HEK293 (cell line): ENCODE measurements around the gene FAHD2A.

ENCODE experiments used
- CTCF ChIA-PET: fragments of 350-600 bp; formaldehyde crosslinking; extraction: SDS; loops from one replicate; lab custom pipeline; 2021; ENCODE audit warnings: antibody characterized with exemption; lab: Yijun Ruan, JAX
- POLR2A ChIA-PET: fragments of 300-600 bp; formaldehyde crosslinking; extraction: SDS; loops from one replicate; lab custom pipeline; 2020; ENCODE audit warnings: antibody characterized with exemption, inconsistent platforms; lab: Yijun Ruan, JAX
- H3K27ac ChIP-seq: fragments of 200-500 bp; sonication (Bioruptor generic); 2 replicates; pipeline ENCODE4 v1.5.1; 2014; ENCODE audit warnings: low read depth, low read length, control low read depth, inconsistent platforms; ENCODE audit errors: extremely low read depth
- H3K36me3 ChIP-seq, 2 experiments: fragments of 200-500 bp in 1 of 2; sonication (Bioruptor generic) in 1 of 2; 1 replicate in 1 of 2; 2 replicates in 1 of 2; pipeline ENCODE4 v1.5.1; 2014 to 2017; ENCODE audit warnings: inconsistent platforms in 2 of 2, low read length in 2 of 2; ENCODE audit not compliant: control insufficient read depth in 2 of 2, insufficient read depth in 1 of 2
- H3K4me1 ChIP-seq: fragments of 200-500 bp; sonication (Bioruptor generic); 2 replicates; pipeline ENCODE4 v1.5.1; 2014; ENCODE audit warnings: mild to moderate bottlenecking, low read length, inconsistent platforms; ENCODE audit not compliant: control insufficient read depth, insufficient read depth
- H3K4me3 ChIP-seq: 2 replicates; pipeline ENCODE4 v1.5.1; 2011; ENCODE audit warnings: low read depth, mild to moderate bottlenecking, control low read depth, low read length, moderate library complexity
- H3K9me3 ChIP-seq: fragments of 200-500 bp; sonication (Bioruptor generic); 2 replicates; pipeline ENCODE4 v1.5.1; 2014; ENCODE audit warnings: low read depth, low read length, inconsistent platforms; ENCODE audit not compliant: control insufficient read depth, insufficient read depth
- ELK4 ChIP-seq: IDR thresholded peaks from 2 replicates; pipeline ENCODE4 v1.6.1; 2011; ENCODE audit warnings: mild to moderate bottlenecking, low read depth, low read length, borderline replicate concordance
- GLI2 ChIP-seq: fragments of 450-650 bp; formaldehyde crosslinking; IDR thresholded peaks from 2 replicates; pipeline ENCODE4; 2017; ENCODE audit warnings: missing biosample characterization, missing genetic modification characterization, low read depth, borderline replicate concordance
- IKZF3 ChIP-seq: fragments of 450-650 bp; IDR thresholded peaks from 2 replicates; pipeline ENCODE4 v1.5.0; 2018; ENCODE audit warnings: missing biosample characterization, mild to moderate bottlenecking, missing genetic modification characterization, moderate library complexity
- KLF1 ChIP-seq: fragments of 450-650 bp; formaldehyde crosslinking; IDR thresholded peaks from 2 replicates; pipeline ENCODE4 v1.5.1; 2016; ENCODE audit warnings: missing biosample characterization, missing genetic modification characterization
- KLF8 ChIP-seq: fragments of 450-650 bp; formaldehyde crosslinking; IDR thresholded peaks from 2 replicates; pipeline ENCODE4 v1.5.1; 2016; ENCODE audit warnings: missing biosample characterization, missing genetic modification characterization
- MEIS1 ChIP-seq: sonication (generic); formaldehyde crosslinking; IDR thresholded peaks from 2 replicates; pipeline ENCODE4 v1.8.1; 2022; ENCODE audit warnings: missing genetic modification reagents, mild to moderate bottlenecking, borderline replicate concordance
- MYNN ChIP-seq: fragments of 450-650 bp; formaldehyde crosslinking; IDR thresholded peaks from 2 replicates; pipeline ENCODE4 v1.5.1; 2016; ENCODE audit warnings: missing biosample characterization, missing genetic modification characterization, borderline replicate concordance
- PRDM6 ChIP-seq: fragments of 450-650 bp; formaldehyde crosslinking; IDR thresholded peaks from 2 replicates; pipeline ENCODE4 v1.5.1; 2017; ENCODE audit warnings: missing biosample characterization, missing genetic modification characterization
- YY2 ChIP-seq: fragments of 450-650 bp; formaldehyde crosslinking; IDR thresholded peaks from 2 replicates; pipeline ENCODE4 v1.5.1; 2016; ENCODE audit warnings: missing biosample characterization, missing genetic modification characterization
- ZNF138 ChIP-seq: fragments of 450-650 bp; formaldehyde crosslinking; IDR thresholded peaks from 2 replicates; pipeline ENCODE4 v1.5.1; 2016; ENCODE audit warnings: missing biosample characterization, missing genetic modification characterization, borderline replicate concordance
- ZNF350 ChIP-seq: fragments of 450-650 bp; formaldehyde crosslinking; IDR thresholded peaks from 2 replicates; pipeline ENCODE4 v1.5.0; 2017; ENCODE audit warnings: missing biosample characterization, mild to moderate bottlenecking, missing genetic modification characterization
- ZNF354C ChIP-seq: fragments of 450-650 bp; formaldehyde crosslinking; IDR thresholded peaks from 2 replicates; pipeline ENCODE4 v1.5.1; 2016; ENCODE audit warnings: missing biosample characterization, missing genetic modification characterization, low read depth, borderline replicate concordance
- ZNF488 ChIP-seq: fragments of 450-650 bp; formaldehyde crosslinking; IDR thresholded peaks from 2 replicates; pipeline ENCODE4 v1.5.1; 2016; ENCODE audit warnings: missing biosample characterization, missing genetic modification characterization
- ZNF585B ChIP-seq: fragments of 450-650 bp; formaldehyde crosslinking; IDR thresholded peaks from 2 replicates; pipeline ENCODE4 v1.5.1; 2016; ENCODE audit warnings: missing biosample characterization, missing genetic modification characterization
- ZNF645 ChIP-seq: fragments of 450-650 bp; formaldehyde crosslinking; IDR thresholded peaks from 2 replicates; pipeline ENCODE4; 2016; ENCODE audit warnings: missing biosample characterization, missing genetic modification characterization
- ZNF660 ChIP-seq: fragments of 450-650 bp; IDR thresholded peaks from 2 replicates; pipeline ENCODE4 v1.5.1; 2018; ENCODE audit warnings: missing biosample characterization, mild to moderate bottlenecking, missing genetic modification characterization
- ZNF701 ChIP-seq: fragments of 450-650 bp; formaldehyde crosslinking; IDR thresholded peaks from 2 replicates; pipeline ENCODE4 v1.5.1; 2016; ENCODE audit warnings: missing biosample characterization, missing genetic modification characterization
- ZNF768 ChIP-seq: fragments of 450-650 bp; formaldehyde crosslinking; IDR thresholded peaks from 2 replicates; pipeline ENCODE4 v1.5.1; 2018; ENCODE audit warnings: missing biosample characterization, mild to moderate bottlenecking, missing genetic modification characterization
- TF ChIP-seq, protein P1 (sequence below): fragments of 450-650 bp; formaldehyde crosslinking; IDR thresholded peaks from 2 replicates; pipeline ENCODE4 v1.5.1; 2017; ENCODE audit warnings: missing biosample characterization, mild to moderate bottlenecking, missing genetic modification characterization, moderate library complexity

Gene FAHD2A

DNA sequence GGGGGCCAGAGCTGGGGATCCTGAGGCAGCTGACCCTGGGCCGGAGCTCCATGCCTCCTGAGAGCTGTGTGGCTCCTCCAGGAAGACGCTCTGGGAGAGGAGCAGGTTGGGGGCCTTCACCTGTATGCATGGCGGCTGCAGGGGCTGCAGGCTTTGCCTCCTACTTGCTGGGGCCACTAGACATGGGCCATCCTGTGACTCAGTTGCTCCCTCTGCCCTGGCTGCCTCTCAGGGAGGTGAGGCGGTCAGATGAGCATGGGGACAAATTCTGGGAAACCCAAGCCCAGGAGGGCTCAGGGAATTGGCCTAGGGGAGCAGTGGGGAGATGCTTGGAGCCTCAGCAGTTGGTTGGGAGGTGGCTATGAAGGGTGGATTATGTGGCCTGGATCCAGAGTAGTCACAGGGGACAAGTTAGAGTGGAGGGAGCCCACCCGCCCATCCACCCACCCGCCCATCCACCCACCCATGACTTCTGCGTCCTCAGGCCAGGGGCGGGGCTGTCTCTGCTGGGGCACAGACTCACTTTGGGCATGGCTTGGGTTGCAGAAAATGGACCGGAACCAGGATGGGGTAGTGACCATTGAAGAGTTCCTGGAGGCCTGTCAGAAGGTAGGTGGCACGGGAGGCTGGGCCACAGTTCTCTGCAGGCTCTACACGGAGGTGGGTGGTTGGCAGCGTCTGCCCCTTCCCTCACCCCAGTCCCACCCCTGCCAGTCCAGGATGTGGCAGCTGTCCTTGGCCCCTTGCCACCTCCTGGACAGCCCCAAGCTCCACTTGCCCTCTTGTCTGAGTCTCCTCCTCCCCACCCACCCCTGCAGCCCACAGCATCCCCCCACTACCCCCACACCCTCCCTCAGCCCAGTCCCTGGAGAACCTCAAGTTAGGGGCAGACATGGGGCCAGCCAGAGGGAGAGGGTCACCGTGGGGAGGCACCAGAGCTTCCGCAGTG, 19.5 kb upstream of the FAHD2A start (continued):
- TF ChIP-seq, protein P1, sequence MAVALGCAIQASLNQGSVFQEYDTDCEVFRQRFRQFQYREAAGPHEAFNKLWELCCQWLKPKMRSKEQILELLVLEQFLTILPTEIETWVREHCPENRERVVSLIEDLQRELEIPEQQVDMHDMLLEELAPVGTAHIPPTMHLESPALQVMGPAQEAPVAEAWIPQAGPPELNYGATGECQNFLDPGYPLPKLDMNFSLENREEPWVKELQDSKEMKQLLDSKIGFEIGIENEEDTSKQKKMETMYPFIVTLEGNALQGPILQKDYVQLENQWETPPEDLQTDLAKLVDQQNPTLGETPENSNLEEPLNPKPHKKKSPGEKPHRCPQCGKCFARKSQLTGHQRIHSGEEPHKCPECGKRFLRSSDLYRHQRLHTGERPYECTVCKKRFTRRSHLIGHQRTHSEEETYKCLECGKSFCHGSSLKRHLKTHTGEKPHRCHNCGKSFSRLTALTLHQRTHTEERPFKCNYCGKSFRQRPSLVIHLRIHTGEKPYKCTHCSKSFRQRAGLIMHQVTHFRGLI (tag by site-specific recombination), result no peak
- TF ChIP-seq MYNN, result no peak

DNA sequence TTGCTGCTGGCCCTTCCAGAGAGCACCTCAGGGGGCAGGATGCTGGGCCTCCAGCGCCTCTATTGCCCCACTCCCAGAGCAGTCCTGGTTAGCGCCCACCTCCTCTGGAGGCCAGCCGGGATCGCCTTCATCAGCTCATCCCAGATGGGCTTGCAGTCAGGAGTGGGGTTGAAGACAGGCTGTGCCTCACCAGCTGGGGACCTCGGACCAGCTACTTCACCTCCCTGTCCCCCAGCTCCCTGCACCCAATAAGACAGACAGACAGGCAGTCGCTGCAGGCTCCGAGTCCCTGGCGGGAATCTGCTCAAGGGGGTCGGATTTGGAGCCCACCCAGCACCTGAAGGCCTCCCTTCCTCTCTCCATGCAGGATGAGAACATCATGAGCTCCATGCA, 18.9 kb upstream of the FAHD2A start:
- H3K36me3 ChIP-seq, result no peaks in the 10 kb centered on the region
- H3K4me1 ChIP-seq, result no peaks in the 10 kb centered on the region
- H3K4me3 ChIP-seq, result no peak overlapping the region
- H3K27ac ChIP-seq, result no peak overlapping the region
- H3K9me3 ChIP-seq, result no peaks in the 10 kb centered on the region
- TF ChIP-seq ZNF138 (tag by site-specific recombination), result no peak
- no peak for TF ChIP-seq MEIS1
- TF ChIP-seq GLI2 (tag by site-specific recombination), result no peak
- no peak for TF ChIP-seq PRDM6 (tag by site-specific recombination)
- TF ChIP-seq IKZF3 (tag by site-specific recombination), result no peak
- TF ChIP-seq KLF1 (tag by site-specific recombination), result no peak
- no peak for TF ChIP-seq ZNF585B (tag by site-specific recombination)
- TF ChIP-seq ZNF701 (tag by site-specific recombination), result no peak
- TF ChIP-seq ZNF350 (tag by site-specific recombination), result no peak
- TF ChIP-seq ZNF660 (tag by site-specific recombination), result no peak
- no peak for TF ChIP-seq ZNF768 (tag by site-specific recombination)
- no peak for TF ChIP-seq ZNF488 (tag by site-specific recombination)
- no peak for TF ChIP-seq YY2 (tag by site-specific recombination)
- TF ChIP-seq ELK4, result no peak
- no peak for TF ChIP-seq ZNF354C (tag by site-specific recombination)
- TF ChIP-seq KLF8 (tag by site-specific recombination), result no peak
- TF ChIP-seq ZNF645 (tag by site-specific recombination), result no peak
- CTCF ChIA-PET, result no interaction called here
- POLR2A ChIA-PET, result no interaction called here
